OCI-LY7 (cell line): ENCODE results near the gene TNFRSF12A. TPM values are rescaled to one million over a fixed set of nuclear protein-coding genes. Genes with fewer than 3 reads are reported as not detected.

Experiments
- BruUV-seq: library from RNA; stranded (reverse); fragments of 400-500 nt; replicated peaks from 2 replicates; lab custom pipeline; 2021; lab: Mats Ljungman, UMichigan
- CTCF ChIA-PET: fragments of 300-600 bp; sonication (Branson Sonifier 250); formaldehyde crosslinking; loops from one replicate; lab custom pipeline; 2022; ENCODE audit warnings: antibody characterized with exemption; ENCODE audit not compliant: unreplicated experiment; lab: Charles Lee
- POLR2A ChIA-PET: fragments of 300-600 bp; sonication (Branson Sonifier 250); formaldehyde crosslinking; loops from one replicate; lab custom pipeline; 2022; ENCODE audit warnings: antibody characterized with exemption; lab: Charles Lee
- DNase-seq: peaks from one replicate; pipeline ENCODE4 v3.0.0-alpha.2; 2015; ENCODE audit warnings: low spot score
- H2AFZ ChIP-seq: fragments of 200-600 bp; sonication (generic), shearing (Covaris generic); 2 replicates; pipeline ENCODE4 v1.6.1; 2014; ENCODE audit warnings: mild to moderate bottlenecking, antibody characterized with exemption, low read length, moderate library complexity
- H3K27ac ChIP-seq: fragments of 200-600 bp; sonication (generic); 2 replicates; pipeline ENCODE4 v1.5.1; 2014; ENCODE audit warnings: mixed run types, low read depth, mild to moderate bottlenecking, moderate library complexity, low read length, inconsistent platforms; ENCODE audit not compliant: poor library complexity, severe bottlenecking
- H3K36me3 ChIP-seq: fragments of 200-600 bp; sonication (generic); 2 replicates; pipeline ENCODE4 v1.6.1; 2014; ENCODE audit warnings: mild to moderate bottlenecking, antibody characterized with exemption, low read length, moderate library complexity, mixed read lengths; ENCODE audit not compliant: insufficient read depth
- H3K4me1 ChIP-seq: fragments of 200-600 bp; sonication (generic); 2 replicates; pipeline ENCODE4 v1.5.1; 2014; ENCODE audit warnings: mild to moderate bottlenecking, low read length; ENCODE audit not compliant: insufficient read depth, poor library complexity, severe bottlenecking
- H3K4me2 ChIP-seq: fragments of 200-600 bp; sonication (generic); 2 replicates; pipeline ENCODE4 v1.6.1; 2014; ENCODE audit warnings: mild to moderate bottlenecking, low read length
- H3K4me3 ChIP-seq: fragments of 200-600 bp; sonication (generic); 2 replicates; pipeline ENCODE4 v1.5.1; 2014; ENCODE audit warnings: mild to moderate bottlenecking, low read depth, low read length; ENCODE audit not compliant: poor library complexity, severe bottlenecking
- H3K79me2 ChIP-seq: fragments of 200-600 bp; sonication (generic); 2 replicates; pipeline ENCODE4 v1.6.1; 2016; ENCODE audit warnings: low read depth, mild to moderate bottlenecking, low read length, moderate library complexity, mixed read lengths; ENCODE audit not compliant: insufficient read depth
- H3K9me2 ChIP-seq: fragments of 200-600 bp; sonication (generic); 2 replicates; pipeline ENCODE4 v1.6.1; 2016; ENCODE audit warnings: mild to moderate bottlenecking, low read length, mixed read lengths; ENCODE audit not compliant: insufficient read depth
- H3K9me3 ChIP-seq: fragments of 200-600 bp; sonication (generic); 2 replicates; pipeline ENCODE4 v1.6.1; 2014; ENCODE audit warnings: mild to moderate bottlenecking, mixed run types, low read length, mixed read lengths
- H4K20me1 ChIP-seq: fragments of 200-600 bp; sonication (generic); 2 replicates; pipeline ENCODE4 v1.6.1; 2014; ENCODE audit warnings: mild to moderate bottlenecking, antibody characterized with exemption, low read length, moderate library complexity, mixed read lengths; ENCODE audit not compliant: insufficient read depth
- EZH2phosphoT487 ChIP-seq: fragments of 200-600 bp; sonication (generic); IDR thresholded peaks from 2 replicates; pipeline ENCODE4 v1.6.1; 2018; ENCODE audit warnings: low read depth, borderline replicate concordance, mild to moderate bottlenecking, mixed run types, antibody characterized with exemption, low read length, moderate library complexity, mixed read lengths
- intact Hi-C: fragments of 100-400 bp; cut with micrococcal nuclease; formaldehyde crosslinking; loops from one replicate; pipeline ENCODE4 v1.10.0; 2022; ENCODE audit not compliant: unreplicated experiment
- total RNA-seq, 2 experiments: library from RNA; depleted of rRNA in 1 of 2; stranded (reverse); fragments of >200 nt in 1 of 2; shearing (Covaris generic) in 1 of 2; gene quantifications; 2 replicates each; pipeline ENCODE4 v1.2.3, GENCODE V29; 2014 to 2022
- TF ChIP-seq, protein P1 (sequence below): fragments of 200-600 bp; sonication (generic); conservative IDR thresholded peaks from 2 replicates; pipeline ENCODE4 v1.5.1; 2014; ENCODE audit warnings: mild to moderate bottlenecking, antibody characterized with exemption, low read length, moderate library complexity, mixed read lengths

Gene TNFRSF12A
- total RNA-seq, 2 experiments from 2014 or later, result 1.9 to 4.9 TPM

DNA sequence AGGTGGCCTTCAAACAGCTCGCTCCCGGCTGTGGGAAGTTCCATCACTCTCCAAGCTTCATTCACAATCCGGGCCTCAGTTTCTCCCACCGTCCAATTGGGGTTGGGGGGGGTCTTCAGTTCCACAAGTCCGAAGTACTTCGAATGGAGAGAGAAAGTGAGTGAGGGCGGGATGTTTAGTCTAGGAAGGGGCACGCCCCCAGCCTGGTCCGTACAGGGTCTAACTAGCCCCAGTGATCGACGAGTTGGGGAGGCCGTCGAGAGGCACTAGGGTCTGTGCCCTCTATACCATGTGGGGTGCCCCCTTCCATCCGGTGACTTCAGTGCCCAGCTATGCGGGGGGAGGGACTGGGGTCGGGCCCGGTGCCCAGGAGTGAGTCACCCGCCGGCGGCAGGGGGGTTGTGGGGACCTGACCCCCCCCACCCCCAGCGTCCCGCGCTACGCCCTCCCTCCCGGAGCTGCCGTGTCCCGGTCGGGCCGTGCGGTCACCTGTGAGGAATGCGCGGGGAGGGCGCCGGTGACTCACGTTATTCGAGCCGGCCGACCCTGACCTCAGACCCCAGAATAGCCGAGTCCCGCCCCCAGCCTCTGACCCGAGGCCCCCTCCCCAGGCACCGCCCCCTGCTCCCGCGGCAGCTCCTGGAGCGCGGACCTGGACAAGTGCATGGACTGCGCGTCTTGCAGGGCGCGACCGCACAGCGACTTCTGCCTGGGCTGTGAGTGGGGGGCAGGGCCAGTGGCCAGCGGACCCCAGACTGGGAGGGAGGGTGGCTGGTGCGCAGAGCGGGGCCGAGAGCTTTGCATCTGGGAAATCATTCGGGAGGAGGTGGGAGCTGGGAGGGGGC is 658 bp downstream of the TNFRSF12A start:
- TF ChIP-seq, protein P1, sequence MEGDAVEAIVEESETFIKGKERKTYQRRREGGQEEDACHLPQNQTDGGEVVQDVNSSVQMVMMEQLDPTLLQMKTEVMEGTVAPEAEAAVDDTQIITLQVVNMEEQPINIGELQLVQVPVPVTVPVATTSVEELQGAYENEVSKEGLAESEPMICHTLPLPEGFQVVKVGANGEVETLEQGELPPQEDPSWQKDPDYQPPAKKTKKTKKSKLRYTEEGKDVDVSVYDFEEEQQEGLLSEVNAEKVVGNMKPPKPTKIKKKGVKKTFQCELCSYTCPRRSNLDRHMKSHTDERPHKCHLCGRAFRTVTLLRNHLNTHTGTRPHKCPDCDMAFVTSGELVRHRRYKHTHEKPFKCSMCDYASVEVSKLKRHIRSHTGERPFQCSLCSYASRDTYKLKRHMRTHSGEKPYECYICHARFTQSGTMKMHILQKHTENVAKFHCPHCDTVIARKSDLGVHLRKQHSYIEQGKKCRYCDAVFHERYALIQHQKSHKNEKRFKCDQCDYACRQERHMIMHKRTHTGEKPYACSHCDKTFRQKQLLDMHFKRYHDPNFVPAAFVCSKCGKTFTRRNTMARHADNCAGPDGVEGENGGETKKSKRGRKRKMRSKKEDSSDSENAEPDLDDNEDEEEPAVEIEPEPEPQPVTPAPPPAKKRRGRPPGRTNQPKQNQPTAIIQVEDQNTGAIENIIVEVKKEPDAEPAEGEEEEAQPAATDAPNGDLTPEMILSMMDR, result no peak; the same call in 1 of the 2 replicates
- TF ChIP-seq EZH2phosphoT487, result no peak
- CTCF ChIA-PET, result interaction anchor here (0.6 kb wide), 2 partner anchors 105 to 633 kb away, joined by 3 read pairs; no protein-coding TSS in a partner anchor
- Histone ChIP-seq H3K4me3 (peak overlapping the region; percentile 68), H3K36me3 (no peaks in the 10 kb centered on the region), H4K20me1 (no peaks in the 10 kb centered on the region), H3K4me2 (peak overlapping the region; percentile 86), H3K79me2 (no peaks in the 10 kb centered on the region), H3K27ac (no peak overlapping the region), H3K9me2 (no peaks in the 10 kb centered on the region), H3K4me1 (peaks cover 39% of the 10 kb centered on the region), H2AFZ (peak overlapping the region; percentile 30; the same call in 1 of the 2 replicates), H3K9me3 (no peaks in the 10 kb centered on the region)
- BruUV-seq, result no TSS peak
- DNase-seq, result peak; percentile 44
- POLR2A ChIA-PET, result interaction anchor here (0.7 to 1.7 kb wide), 3 partner anchors 10 to 101 kb away, joined by 3 to 7 read pairs (median 3); no protein-coding TSS in a partner anchor
- intact Hi-C loops, result loop anchor here (2.0 kb wide), 1 partner anchor 18 kb away; no protein-coding TSS in a partner anchor

GRCh38 chr16:3021449-3022207 is 1.5 kb downstream of the TNFRSF12A start:
- no peaks in the 10 kb centered on the region for H4K20me1 ChIP-seq
- H3K27ac ChIP-seq, result peak overlapping the region; percentile 12
- H3K4me1 ChIP-seq, result peaks cover 39% of the 10 kb centered on the region
- BruUV-seq, result no TSS peak
- DNase-seq, result peak; percentile 80
- TF ChIP-seq, protein P1, result peak; percentile 66
- no peak for TF ChIP-seq EZH2phosphoT487
- no peaks in the 10 kb centered on the region for H3K9me3 ChIP-seq
- peaks cover 5% of the 10 kb centered on the region; the same call in 1 of the 2 replicates for H3K36me3 ChIP-seq
- no peaks in the 10 kb centered on the region for H3K79me2 ChIP-seq
- H2AFZ ChIP-seq, result no peak overlapping the region
- POLR2A ChIA-PET, result interaction anchor here (1.7 kb wide), 1 partner anchor 14 kb away, joined by 7 read pairs; no protein-coding TSS in a partner anchor
- intact Hi-C loops, result loop anchor here (2.0 kb wide), 1 partner anchor 19 kb away; no protein-coding TSS in a partner anchor
- no peaks in the 10 kb centered on the region for H3K9me2 ChIP-seq
- peak overlapping the region; percentile 86 for H3K4me2 ChIP-seq
- H3K4me3 ChIP-seq, result peak overlapping the region; percentile 68
- CTCF ChIA-PET, result interaction anchor here (0.6 kb wide), 1 partner anchor 634 kb away, joined by 3 read pairs; no protein-coding TSS in a partner anchor
